Measurements from ENCODE around the gene ITPR3. TPM values are rescaled to one million over a fixed set of nuclear protein-coding genes. Genes with fewer than 3 reads are reported as not detected.

Gene ITPR3
- total RNA-seq, 1 donor from 2014 or later = 21.6 TPM

DNA sequence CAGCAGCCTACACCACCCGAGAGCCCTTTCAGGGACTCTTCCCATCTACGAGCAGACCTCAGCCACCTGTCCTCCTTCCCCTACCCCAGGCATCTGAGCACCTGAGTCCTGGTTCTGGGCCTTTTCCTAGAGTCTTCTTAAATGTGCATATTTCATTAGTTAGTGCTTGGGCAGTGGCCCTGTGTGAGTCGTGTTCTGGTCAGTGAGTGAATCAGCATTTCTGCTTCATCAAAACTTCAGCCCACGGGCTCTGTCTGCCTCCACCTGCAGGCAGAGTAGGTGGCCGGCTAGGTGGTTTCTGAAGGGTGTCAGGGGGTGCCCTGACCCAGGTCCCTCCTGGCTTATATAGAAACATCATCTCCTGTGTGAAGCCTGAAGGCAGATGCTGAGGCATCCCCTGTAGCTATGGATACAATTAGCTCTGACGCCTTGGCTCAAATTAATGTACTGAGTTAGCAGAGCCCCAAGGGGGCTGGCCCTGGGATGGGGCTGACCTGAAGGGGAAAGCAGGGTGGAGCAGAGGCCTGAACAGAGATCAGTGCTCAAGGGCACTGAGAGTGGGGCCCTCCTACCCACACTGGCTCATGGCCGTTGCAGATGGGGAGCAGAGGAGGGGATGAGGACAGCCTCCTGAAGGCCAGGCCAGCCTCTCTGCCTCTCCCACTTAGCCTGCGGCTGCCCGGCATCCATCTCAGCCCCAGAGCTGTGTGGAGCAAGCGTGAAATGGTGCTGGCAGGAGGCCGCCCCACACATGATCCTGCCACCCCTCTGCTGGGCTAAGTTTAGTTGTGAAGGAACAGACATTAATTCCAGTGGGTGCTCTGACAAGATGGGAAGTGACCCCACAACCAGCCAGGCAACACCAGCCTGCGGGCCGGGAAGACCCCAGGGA is 111.9 kb downstream of the ITPR3 start:
- DNase-seq (ENCODE audit: extremely low spot score, unreplicated experiment) = no peak
- TF ChIP-seq, protein P1, sequence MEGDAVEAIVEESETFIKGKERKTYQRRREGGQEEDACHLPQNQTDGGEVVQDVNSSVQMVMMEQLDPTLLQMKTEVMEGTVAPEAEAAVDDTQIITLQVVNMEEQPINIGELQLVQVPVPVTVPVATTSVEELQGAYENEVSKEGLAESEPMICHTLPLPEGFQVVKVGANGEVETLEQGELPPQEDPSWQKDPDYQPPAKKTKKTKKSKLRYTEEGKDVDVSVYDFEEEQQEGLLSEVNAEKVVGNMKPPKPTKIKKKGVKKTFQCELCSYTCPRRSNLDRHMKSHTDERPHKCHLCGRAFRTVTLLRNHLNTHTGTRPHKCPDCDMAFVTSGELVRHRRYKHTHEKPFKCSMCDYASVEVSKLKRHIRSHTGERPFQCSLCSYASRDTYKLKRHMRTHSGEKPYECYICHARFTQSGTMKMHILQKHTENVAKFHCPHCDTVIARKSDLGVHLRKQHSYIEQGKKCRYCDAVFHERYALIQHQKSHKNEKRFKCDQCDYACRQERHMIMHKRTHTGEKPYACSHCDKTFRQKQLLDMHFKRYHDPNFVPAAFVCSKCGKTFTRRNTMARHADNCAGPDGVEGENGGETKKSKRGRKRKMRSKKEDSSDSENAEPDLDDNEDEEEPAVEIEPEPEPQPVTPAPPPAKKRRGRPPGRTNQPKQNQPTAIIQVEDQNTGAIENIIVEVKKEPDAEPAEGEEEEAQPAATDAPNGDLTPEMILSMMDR (IDR thresholded peaks at IDR 0.05) = no peak
- Mint-ChIP-seq H3K36me3 (ENCODE audit: unreplicated experiment) (no peaks in the 10 kb centered on the region), H3K4me3 (ENCODE audit: unreplicated experiment) (no peak overlapping the region), H3K4me1 (ENCODE audit: unreplicated experiment) (peaks cover 6% of the 10 kb centered on the region), H3K9me3 (ENCODE audit: unreplicated experiment) (no peaks in the 10 kb centered on the region), H3K27ac (ENCODE audit: unreplicated experiment) (peak overlapping the region; percentile 23), H3K27me3 (ENCODE audit: unreplicated experiment) (no peaks in the 10 kb centered on the region)

DNA sequence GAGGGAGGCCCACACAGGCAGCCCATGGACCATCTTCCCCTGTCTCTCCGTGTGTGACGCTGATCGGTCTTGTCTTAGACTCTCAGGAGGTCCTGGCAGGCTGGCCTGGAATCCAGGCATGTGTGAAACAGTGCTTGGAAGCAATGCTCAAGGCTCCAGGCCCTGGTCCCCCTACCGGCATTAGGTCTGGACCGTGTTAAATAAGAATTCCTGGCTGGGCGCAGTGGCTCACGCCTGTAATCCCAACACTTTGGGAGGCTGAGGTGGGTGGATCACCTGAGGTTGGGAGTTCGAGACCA is 112.5 kb downstream of the ITPR3 start:
- H3K4me3 Mint-ChIP-seq (ENCODE audit: unreplicated experiment) = no peak overlapping the region

GRCh38 chr6:33735216-33735615 is 114.1 kb downstream of the ITPR3 start:
- no peaks in the 10 kb centered on the region for H3K27me3 Mint-ChIP-seq (ENCODE audit: unreplicated experiment)
- H3K9me3 Mint-ChIP-seq (ENCODE audit: unreplicated experiment) = no peaks in the 10 kb centered on the region
- no peak overlapping the region for H3K4me3 Mint-ChIP-seq (ENCODE audit: unreplicated experiment)
- no peak overlapping the region for H3K27ac Mint-ChIP-seq (ENCODE audit: unreplicated experiment)
- TF ChIP-seq, protein P1 (IDR thresholded peaks at IDR 0.05) = no peak
- peaks cover 6% of the 10 kb centered on the region for H3K4me1 Mint-ChIP-seq (ENCODE audit: unreplicated experiment)
- no peak for DNase-seq (ENCODE audit: extremely low spot score, unreplicated experiment)
- no peaks in the 10 kb centered on the region for H3K36me3 Mint-ChIP-seq (ENCODE audit: unreplicated experiment)

More for the DNA sequence above, 112.5 kb downstream of the ITPR3 start:
- Mint-ChIP-seq H3K4me1 (ENCODE audit: unreplicated experiment) (peaks cover 6% of the 10 kb centered on the region), H3K27ac (ENCODE audit: unreplicated experiment) (no peak overlapping the region), H3K9me3 (ENCODE audit: unreplicated experiment) (no peaks in the 10 kb centered on the region), H3K36me3 (ENCODE audit: unreplicated experiment) (no peaks in the 10 kb centered on the region), H3K27me3 (ENCODE audit: unreplicated experiment) (no peaks in the 10 kb centered on the region)
- no peak for DNase-seq (ENCODE audit: extremely low spot score, unreplicated experiment)
- TF ChIP-seq, protein P1 (IDR thresholded peaks at IDR 0.05) = no peak

DNA sequence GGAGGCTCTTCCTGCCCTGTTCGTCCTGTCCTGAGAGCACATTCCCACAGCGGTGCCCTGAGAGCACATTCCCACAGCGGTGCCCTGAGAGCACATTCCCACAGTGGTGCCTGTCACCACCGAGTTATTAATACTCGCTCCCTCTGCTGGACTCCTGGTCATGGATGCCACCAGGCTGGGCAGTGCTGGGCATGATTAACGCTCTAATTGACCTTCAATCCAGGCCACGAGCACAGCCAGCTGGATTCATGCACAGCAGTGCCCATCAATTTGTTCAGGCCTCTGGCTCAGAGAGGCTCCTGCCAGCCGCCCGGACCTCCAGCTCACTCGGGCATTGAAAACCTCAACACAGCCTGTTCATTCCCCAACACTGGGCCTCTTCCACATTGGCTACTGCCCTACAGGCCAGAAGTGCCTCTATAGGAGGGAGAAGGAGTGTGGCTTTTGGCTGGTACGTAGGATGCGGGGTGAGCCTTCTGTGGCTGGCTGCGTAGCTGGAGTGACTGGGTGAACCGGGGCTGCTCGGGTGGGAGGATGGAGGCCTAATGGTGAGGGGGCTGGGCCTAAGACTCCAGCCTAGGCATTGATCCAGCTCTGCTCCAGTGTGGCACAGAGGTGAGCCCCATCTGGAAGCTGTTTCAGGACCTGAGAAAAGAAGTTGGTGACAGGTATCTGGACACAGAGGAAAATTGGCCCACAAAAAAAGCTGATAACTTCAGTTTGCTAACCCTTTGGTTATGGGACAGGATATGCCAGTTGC is 116.3 kb downstream of the ITPR3 start:
- TF ChIP-seq, protein P1 (IDR thresholded peaks at IDR 0.05) = no peak
- no peaks in the 10 kb centered on the region for H3K36me3 Mint-ChIP-seq (ENCODE audit: unreplicated experiment)
- no peaks in the 10 kb centered on the region for H3K27me3 Mint-ChIP-seq (ENCODE audit: unreplicated experiment)
- H3K27ac Mint-ChIP-seq (ENCODE audit: unreplicated experiment) = no peak overlapping the region
- H3K4me1 Mint-ChIP-seq (ENCODE audit: unreplicated experiment) = peaks cover 6% of the 10 kb centered on the region
- no peaks in the 10 kb centered on the region for H3K9me3 Mint-ChIP-seq (ENCODE audit: unreplicated experiment)
- DNase-seq (ENCODE audit: extremely low spot score, unreplicated experiment) = no peak
- H3K4me3 Mint-ChIP-seq (ENCODE audit: unreplicated experiment) = no peak overlapping the region

GRCh38 chr6:33738153-33738552 is 117.0 kb downstream of the ITPR3 start:
- Mint-ChIP-seq H3K4me3 (ENCODE audit: unreplicated experiment) (no peak overlapping the region), H3K36me3 (ENCODE audit: unreplicated experiment) (no peaks in the 10 kb centered on the region), H3K27me3 (ENCODE audit: unreplicated experiment) (no peaks in the 10 kb centered on the region), H3K27ac (ENCODE audit: unreplicated experiment) (no peak overlapping the region), H3K9me3 (ENCODE audit: unreplicated experiment) (no peaks in the 10 kb centered on the region), H3K4me1 (ENCODE audit: unreplicated experiment) (peaks cover 8% of the 10 kb centered on the region)
- TF ChIP-seq, protein P1 (IDR thresholded peaks at IDR 0.05) = no peak
- no peak for DNase-seq (ENCODE audit: extremely low spot score, unreplicated experiment)
